ENCODE data around the gene IL2. TPM values are rescaled to one million over a fixed set of nuclear protein-coding genes. Genes with fewer than 3 reads are reported as not detected.

IL2 gene
- not detected for polyA plus RNA-seq (ENCODE audit: insufficient read length in 4 of 4)

DNA sequence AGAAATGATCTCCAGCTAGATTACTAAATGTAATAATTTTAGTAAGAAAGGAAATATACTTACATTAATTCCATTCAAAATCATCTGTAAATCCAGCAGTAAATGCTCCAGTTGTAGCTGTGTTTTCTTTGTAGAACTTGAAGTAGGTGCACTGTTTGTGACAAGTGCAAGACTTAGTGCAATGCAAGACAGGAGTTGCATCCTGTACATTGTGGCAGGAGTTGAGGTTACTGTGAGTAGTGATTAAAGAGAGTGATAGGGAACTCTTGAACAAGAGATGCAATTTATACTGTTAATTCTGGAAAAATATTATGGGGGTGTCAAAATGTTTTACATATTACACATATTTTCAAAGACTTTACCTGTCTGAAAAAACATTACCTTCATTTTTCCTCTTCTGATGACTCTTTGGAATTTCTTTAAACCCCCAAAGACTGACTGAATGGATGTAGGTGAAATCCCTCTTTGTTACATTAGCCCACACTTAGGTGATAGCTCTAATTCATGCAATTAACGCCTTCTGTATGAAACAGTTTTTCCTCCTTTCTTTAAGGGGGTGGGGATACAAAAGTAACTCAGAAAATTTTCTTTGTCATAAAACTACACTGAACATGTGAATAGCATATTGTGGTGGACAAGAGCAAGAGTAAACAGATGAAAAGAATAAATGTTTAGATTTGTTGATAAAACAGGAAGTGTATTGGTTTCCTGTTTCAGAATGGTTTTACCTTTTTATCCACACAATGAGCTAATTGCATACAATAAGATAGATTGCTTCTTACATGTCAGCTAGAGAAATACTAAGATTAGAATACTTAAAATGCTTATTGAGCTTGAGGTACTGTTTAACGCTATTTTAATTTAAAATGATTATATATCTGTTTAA lies at the start of gene IL2:
TSS of gene IL2 (minus strand) at position 495 of the 886 bp plus-strand sequence. CDS start at position 210, 285 bp downstream.
- DNase-seq (ENCODE audit: low read depth in 4 of 4, low spot score in 3 of 4), result no peak

DNA sequence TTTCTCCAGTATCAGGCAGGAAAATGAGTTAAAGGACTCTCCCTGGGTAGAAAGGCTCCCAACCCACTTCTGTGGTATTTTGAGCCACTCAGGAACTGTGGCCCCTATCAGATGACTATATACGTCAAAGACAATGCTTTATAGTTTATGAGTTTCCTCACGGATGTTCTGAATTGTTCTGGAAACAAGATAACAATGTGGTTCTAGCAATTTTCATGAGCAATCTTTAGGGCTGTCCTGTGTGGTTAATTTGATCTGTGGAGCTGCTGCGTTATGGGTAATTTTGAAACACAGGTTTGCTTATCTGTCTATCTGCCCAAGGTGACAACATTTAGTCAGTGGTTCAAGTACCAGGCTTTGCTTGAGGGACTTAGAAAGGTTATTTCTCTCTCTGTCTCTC lies 46.7 kb upstream of the IL2 start:
- no peak for DNase-seq (ENCODE audit: low read depth in 4 of 4, low spot score in 3 of 4)

DNA sequence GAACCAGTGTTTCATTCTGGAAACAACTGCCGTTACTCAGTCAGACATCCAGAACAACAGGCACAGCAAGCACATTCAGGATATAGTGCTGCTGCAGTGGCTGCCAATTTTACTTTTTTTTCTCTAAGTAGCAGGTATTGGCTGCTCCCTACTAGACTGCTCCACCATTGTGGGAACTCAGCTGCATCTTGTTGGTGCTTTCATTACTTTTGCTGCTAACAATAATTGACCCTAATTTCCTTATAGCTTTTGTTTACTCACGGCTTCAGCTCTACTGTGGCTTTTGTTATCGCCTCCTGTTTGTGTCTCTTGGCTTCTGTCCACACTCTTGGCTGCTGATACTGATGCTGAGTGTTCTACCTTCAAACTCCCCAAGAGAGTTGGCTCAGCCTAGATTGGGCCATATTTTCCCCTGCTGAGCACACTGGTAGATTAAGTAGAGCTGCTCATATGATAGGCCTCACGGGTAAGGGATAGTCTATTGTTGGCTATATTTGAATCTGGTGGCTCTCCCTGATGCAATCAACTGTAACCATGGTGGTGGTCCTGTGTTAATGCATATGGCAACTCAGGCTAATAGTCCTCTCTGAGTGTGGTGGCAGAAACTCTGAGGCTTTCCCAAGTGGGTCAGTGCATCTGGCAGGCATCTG lies 44.5 kb upstream of the IL2 start:
- no peak for DNase-seq (ENCODE audit: low read depth in 4 of 4, low spot score in 3 of 4)

- DNase-seq (ENCODE audit: low read depth in 4 of 4, low spot score in 3 of 4), result no peak
Observed at GRCh38 chr4:122489061-122489460, 32.5 kb upstream of the IL2 start.

- DNase-seq (ENCODE audit: low read depth in 4 of 4, low spot score in 3 of 4), result no peak
Observed at GRCh38 chr4:122483481-122483880, 27.0 kb upstream of the IL2 start.

- no peak for DNase-seq (ENCODE audit: low read depth in 4 of 4, low spot score in 3 of 4)
Observed at GRCh38 chr4:122481766-122482405, 25.4 kb upstream of the IL2 start.

GRCh38 chr4:122480655-122481487 lies 24.3 kb upstream of the IL2 start:
- DNase-seq (ENCODE audit: low read depth in 4 of 4, low spot score in 3 of 4), result no peak

DNA sequence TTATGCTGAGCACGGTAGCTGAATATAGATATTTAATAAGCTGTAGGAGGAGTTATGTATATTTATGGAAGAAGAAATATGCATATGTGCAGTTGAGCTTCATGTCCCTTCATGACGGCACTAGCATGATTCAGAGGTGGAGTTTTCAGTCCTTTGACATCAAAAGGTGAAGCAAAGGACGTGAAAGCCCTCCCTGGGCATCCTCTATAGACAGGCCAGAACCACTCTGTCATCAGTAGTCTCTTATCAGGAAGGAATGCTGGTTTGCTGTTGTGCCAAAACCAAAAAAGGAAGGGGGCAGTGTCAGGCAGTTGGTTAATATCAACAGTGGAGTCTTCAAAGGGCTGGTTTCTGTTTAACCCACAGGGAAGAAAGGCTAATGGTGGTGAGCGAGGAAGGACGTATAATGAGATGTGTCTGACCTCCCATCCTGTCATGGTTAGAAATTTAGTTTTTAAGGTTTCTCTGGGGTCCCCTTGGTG lies 23.5 kb upstream of the IL2 start:
- DNase-seq (ENCODE audit: low read depth in 4 of 4, low spot score in 3 of 4), result no peak

DNA sequence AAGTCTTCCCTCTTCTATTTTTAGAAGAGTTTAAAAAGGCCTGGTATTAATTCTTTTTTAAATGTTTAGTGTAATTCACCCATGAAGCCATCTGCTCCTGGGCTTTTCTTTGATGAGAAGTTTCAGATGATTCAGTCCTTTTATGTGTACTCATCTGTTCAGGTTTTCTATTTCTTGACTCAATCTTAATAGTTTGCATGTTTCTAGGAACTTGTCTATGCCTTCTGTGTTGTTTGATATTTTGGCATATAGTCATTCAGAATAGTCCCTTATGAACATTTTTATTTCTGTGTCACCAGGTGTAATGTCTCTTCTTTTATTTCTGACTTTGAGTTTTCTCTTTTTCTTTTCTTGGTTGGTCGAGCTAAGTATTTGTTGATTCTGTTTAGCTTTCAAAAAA lies 20.2 kb upstream of the IL2 start:
- no peak for DNase-seq (ENCODE audit: low read depth in 4 of 4, low spot score in 3 of 4)

GRCh38 chr4:122476126-122476525 lies 19.6 kb upstream of the IL2 start:
- no peak for DNase-seq (ENCODE audit: low read depth in 4 of 4, low spot score in 3 of 4)

DNA sequence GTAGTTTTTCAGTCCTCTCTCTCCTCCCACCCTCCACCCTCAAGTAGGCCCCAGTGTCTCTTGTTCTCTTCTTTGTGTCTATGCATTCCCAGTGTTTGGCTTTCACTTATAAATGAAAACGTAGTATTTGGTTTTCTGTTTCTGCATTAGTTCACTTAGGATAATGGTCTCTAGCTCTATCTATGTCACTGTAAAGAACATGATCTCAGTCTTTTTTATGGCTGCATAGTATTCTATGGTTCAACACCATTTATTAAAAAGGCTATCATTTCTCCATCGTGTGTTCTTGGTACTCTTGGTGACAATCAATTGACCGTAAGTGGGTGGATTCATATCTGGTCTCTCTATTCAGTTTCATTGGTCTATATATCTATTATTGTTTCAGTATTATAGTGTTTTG lies 18.7 kb upstream of the IL2 start:
- no peak for DNase-seq (ENCODE audit: low read depth in 4 of 4, low spot score in 3 of 4)

GRCh38 chr4:122469457-122469856 lies 12.9 kb upstream of the IL2 start:
- no peak for DNase-seq (ENCODE audit: low read depth in 4 of 4, low spot score in 3 of 4)

- DNase-seq (ENCODE audit: low read depth in 4 of 4, low spot score in 3 of 4), result no peak
Observed at GRCh38 chr4:122458625-122459024, 2.1 kb upstream of the IL2 start.

GRCh38 chr4:122453384-122453995 lies 3.0 kb downstream of the IL2 start:
- no peak for DNase-seq (ENCODE audit: low read depth in 4 of 4, low spot score in 3 of 4)

GRCh38 chr4:122450847-122451246 lies 5.7 kb downstream of the IL2 start:
- DNase-seq (ENCODE audit: low read depth in 4 of 4, low spot score in 3 of 4), result no peak

DNA sequence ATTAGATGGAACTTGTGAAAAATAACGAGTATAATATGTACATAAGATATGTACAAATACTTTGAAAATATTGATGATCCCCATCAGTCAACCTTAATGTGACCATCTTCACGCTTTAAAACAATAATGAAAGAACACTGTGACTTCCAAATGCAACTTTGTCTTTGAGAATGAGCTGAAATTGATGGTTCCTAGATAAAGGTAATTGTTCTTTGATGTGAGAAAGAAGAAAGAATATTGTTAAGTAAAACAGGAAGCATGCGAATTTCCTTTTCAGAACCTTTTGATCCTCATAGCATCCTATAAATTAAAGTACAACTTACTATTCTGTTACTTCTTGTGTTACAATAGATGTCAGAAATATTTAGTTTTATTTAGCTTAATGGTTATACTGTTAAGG lies 22.2 kb downstream of the IL2 start:
- DNase-seq (ENCODE audit: low read depth in 4 of 4, low spot score in 3 of 4), result no peak

GRCh38 chr4:122431351-122431750 lies 25.2 kb downstream of the IL2 start:
- DNase-seq (ENCODE audit: low read depth in 4 of 4, low spot score in 3 of 4), result no peak

GRCh38 chr4:122423246-122423645 lies 33.3 kb downstream of the IL2 start:
- DNase-seq (ENCODE audit: low read depth in 4 of 4, low spot score in 3 of 4), result no peak

DNA sequence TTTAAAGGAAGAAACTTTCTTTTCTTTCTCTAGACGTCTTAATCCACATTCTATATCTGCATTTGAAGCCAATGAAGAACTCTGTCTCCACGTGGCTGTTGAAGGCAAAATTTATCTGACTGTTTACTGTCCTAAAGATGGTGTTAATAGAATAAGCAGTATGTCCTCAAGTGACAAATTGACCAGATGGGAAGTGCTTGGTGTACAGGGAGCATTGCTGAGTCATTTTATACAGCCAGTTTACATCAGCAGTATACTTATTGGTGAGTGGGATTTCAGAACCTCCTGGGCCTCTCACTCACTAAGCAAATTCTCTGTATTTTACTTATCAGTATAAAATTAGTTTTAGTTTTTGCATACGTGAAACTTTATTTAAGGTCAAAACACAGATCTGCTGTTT lies 44.0 kb downstream of the IL2 start:
- no peak for DNase-seq (ENCODE audit: low read depth in 4 of 4, low spot score in 3 of 4)

GRCh38 chr4:122403861-122404260 lies 52.7 kb downstream of the IL2 start:
- no peak for DNase-seq (ENCODE audit: low read depth in 4 of 4, low spot score in 3 of 4)
